ENCODE data around the gene BCKDHB.

DNA sequence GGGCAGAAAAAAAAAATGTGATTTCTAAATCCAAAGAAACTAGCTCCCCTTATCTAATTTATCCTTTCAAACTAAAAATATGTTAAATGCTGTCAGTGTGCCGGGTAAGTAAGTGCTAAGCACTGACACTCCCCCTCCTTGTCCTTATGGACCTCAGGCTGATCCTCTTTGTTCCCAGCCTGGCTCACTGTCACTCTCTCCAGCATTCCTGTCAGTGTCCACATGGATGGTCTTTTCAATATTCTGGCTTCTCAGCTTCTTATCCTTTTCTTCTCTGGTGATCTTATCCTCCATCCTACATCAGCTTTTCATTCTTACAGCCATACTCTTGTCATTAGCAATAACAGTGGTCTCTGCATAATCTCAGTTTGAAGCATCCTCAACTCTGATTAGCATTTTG is 55.0 kb downstream of the BCKDHB start:
- TF ChIP-seq, protein P1, sequence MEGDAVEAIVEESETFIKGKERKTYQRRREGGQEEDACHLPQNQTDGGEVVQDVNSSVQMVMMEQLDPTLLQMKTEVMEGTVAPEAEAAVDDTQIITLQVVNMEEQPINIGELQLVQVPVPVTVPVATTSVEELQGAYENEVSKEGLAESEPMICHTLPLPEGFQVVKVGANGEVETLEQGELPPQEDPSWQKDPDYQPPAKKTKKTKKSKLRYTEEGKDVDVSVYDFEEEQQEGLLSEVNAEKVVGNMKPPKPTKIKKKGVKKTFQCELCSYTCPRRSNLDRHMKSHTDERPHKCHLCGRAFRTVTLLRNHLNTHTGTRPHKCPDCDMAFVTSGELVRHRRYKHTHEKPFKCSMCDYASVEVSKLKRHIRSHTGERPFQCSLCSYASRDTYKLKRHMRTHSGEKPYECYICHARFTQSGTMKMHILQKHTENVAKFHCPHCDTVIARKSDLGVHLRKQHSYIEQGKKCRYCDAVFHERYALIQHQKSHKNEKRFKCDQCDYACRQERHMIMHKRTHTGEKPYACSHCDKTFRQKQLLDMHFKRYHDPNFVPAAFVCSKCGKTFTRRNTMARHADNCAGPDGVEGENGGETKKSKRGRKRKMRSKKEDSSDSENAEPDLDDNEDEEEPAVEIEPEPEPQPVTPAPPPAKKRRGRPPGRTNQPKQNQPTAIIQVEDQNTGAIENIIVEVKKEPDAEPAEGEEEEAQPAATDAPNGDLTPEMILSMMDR (IDR thresholded peaks at IDR 0.05): no peak
- TF ChIP-seq EP300 (IDR thresholded peaks at IDR 0.05): no peak

Measured in stomach (tissue), 4 donors.